Amygdala (tissue), 56 donors: Measurements from ENCODE around the gene GOLGA6L2.

Experiments
- DNase-seq, 56 donors: peaks; one replicate each; lab custom pipeline; 2025; lab: John Stamatoyannopoulos, UW

GOLGA6L2 gene, protein sequence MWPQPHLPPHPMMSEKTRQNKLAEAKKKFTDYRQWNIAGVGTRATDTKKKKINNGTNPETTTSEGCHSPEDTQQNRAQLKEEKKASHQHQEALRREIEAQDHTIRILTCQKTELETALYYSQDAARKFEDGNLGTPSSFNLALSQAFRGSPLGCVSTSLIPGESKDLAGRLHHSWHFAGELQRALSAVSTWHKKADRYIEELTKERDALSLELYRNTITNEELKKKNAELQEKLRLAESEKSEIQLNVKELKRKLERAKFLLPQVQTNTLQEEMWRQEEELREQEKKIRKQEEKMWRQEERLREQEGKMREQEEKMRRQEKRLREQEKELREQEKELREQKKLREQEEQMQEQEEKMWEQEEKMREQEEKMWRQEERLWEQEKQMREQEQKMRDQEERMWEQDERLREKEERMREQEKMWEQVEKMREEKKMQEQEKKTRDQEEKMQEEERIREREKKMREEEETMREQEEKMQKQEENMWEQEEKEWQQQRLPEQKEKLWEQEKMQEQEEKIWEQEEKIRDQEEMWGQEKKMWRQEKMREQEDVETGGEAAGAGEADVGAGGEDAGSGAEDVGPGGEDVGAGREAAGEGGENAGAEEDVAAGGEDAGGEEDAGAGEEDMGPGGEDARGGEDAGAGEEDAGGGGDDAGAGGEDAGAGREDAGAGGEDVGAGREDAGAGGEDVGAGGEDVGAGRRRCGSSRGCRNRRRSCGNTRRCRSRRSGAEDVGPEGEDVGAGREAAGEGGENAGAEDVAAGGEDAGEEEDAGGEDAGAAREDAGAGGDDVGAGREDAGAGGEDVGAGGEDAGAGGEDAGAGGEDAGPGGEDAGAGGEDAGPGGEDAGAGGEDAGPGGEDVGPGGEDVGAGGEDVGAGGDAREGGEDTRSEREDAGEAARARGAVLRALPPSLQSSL

DNA sequence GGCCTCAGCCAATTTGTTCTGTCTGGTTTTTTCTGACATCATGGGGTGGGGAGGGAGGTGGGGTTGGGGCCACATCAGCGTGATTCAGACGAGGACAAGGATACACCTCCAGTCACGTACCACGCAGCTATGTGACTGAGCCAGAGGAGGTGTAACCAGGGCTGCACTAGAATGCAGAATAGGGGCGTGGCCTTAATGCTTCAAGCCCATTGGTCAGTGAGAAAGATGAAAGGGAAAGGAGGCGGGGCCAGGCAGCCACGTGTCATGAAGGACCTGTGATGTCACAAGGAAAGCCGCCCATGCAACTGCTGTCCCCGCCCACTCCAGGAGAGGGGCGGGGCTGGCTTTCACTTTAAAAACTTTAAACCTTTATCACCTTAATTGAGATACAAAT lies at the start of gene GOLGA6L2:
GOLGA6L2 (minus strand) TSS at position 137 of the 394 bp plus-strand sequence; CDS start at position 75, 62 bp downstream.
- DNase-seq, result no peak

DNA sequence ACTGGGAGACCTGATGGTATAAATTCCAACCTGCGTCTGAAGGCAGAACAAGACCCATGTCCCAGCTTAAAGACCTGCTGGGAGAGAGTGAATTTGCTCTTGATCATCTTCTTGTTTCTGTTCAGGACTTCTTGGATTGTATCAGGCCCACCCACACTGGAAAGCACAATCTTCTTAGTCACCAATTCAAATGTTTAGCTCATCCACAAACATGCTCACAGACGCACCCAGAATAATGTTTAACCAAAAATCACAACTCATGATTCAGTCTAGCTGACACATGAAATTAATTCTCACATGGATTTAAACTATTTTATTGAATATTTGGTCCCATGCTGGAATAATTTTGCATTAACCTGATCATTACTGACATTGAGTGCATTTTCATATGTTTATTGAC lies 37.8 kb upstream of the GOLGA6L2 start:
- no peak for DNase-seq

DNA sequence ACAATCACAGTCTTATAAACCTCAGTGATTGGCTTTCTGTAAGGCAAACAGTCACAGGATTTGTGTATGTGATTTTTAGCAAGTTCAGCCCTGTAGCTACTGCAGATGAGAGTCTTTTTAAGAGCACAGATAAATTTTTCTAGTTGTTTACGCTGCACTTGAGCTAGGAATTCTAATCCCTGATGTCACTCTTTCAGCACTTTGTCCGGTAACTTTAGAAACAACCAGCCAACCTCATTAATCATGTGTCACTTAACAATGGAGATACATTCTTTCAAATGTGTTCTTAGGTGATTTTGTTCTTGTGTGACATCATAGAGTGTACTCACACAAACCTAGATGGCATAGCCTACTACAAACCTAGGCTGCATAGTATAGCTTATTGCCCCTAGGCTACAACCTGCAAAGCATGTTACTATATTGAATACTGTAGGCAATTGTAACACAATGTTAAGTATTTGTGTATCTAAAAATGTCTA lies 36.8 kb upstream of the GOLGA6L2 start:
- DNase-seq, result no peak

DNA sequence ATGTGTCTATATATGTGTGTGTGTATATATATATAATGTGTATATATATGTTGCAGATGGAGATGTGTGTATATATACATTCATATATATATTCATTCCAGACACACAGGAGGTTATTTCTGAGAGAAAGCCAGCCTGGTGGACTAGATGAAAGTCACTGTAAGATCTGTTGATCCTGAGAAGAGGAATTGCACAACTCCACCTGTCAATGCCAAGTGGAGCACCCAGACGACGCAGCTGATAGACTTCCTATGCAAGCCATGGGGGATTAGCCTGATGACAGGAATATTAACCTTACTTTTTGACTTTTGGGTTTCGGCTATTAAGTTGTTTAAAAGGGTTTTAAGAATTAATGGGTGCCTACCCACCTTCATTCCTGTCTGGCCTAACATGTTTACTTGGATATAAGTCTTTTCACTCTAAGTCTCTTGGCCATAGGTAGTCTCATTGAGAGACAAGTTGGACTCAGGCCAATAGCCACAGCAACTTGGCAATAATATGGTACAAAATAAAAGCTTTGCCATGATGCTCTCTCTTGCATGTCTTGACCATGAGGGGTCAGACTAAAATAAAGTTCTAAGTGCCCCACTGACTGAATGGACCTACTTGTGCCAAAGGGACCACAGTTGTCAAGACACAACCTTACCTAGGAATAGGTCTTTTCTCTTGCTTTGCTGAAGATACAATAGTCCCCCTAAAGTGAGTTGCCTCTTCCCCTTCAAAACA lies 35.9 kb upstream of the GOLGA6L2 start:
- no peak for DNase-seq

DNA sequence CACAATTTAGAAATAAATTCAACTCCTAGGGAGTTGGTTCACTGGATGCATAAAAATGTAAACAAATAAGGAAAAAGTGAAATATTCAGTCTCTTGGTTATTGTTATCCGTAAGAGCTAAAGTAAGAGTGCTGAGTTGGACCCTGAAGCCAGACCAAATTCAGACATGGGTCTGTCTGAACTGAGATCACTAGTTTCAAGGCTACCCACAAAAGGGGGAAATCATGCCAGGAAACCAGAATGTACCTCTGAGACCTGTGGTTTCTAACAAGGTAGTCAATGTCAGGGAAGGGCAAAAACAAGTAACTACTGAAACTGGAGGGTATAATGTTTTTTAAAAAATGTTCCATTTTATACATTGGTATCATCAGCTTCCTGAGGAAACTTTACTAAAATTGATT lies 35.2 kb upstream of the GOLGA6L2 start:
- DNase-seq, result no peak

DNA sequence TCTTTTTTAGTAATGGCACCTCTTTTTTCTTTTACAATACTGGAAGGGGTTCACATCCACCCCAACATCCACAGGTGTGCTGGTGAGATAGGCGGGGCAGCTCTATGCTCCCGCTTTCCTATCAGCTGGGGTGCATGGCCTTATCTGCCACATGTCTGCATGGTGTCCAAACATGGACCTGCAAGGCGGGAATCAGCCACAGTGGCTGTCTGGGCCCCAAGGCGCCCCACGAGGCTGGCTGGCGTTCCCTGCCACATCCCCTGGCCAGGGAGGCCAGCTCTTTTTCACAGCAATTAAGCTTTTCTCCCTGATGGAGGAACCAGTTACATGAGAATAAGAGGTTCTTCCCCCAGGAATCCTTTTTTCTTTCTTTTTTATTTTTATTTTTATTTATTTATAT lies 30.9 kb upstream of the GOLGA6L2 start:
- no peak for DNase-seq

DNA sequence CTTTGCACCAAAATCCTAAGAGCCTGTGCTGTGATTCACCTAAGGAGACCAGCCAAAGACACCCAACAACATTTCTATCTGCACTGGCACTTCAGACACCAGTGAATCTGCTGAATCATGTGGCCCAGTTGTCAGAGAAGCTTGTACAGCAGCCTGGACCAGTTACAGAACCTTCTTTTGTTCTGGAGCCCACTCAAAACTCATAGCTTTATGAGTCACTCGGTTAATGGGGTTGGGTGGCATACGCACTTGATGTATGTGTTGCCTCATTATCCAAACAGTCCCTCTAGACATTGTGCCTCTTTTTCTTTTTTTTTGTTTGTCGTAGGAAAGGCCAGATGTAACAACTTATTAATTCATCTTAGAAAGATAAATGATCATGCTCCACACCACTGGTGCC lies 25.6 kb upstream of the GOLGA6L2 start:
- peak in 1 of 56 donors; percentile 29 for DNase-seq

DNA sequence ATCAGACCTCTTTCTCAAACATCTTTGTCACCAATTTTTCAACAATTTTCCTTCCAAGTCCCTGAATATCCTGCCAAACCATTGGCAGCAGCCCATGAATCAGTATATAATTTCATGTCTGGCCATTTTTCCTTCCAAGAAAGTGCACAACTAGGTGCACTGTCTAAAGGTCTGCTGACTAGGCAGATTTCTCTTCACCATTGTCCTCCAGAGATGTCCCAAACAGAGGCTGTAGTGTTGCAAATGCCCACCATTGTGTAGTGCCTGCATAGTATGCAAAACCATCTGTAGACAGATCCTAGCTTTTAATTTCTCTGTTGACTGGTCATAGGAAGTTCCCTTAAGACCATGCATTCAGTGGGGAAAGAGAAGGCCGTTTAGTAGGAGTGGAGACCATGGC lies 25.0 kb upstream of the GOLGA6L2 start:
- no peak for DNase-seq

DNA sequence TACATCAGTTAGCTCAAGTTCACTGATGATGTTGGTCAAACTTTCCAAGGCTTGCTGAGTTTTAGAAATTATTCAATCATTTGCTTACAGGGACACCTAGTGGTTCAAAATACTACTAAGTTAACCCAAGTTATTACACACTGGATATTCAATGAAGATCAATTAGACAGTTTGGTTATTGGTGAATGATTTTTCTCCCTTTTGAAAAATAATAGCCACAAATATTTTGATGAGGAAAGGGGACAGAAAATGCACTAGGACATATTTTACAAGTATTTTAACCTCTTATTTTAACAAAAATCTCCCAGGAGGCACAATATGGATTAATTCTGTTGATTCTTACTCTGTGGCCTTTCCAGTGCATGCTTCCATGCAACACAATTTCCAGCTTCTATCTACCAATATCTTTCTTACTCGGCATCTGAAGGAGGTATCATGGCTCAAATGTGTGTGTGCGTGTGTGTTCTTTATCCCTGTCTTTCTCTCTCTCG lies 20.1 kb upstream of the GOLGA6L2 start:
- no peak for DNase-seq

DNA sequence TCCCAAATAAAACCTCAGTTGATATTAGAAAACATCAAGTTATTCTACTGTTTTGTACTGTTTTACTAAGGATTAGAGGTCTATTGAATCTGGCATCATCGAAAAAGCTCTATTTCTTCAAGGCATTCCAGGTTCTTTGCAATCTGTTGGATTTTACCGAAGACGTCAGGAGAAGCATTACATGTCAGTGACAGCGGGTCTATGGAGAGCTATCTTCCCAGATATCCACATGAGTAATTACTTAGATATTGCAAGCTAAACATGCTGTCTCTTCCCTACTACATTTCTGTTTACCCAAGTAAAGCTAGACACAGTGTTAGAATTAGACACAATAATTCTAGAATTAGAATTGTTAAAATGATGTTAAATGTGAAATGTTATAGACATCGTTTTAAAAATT lies 10.8 kb upstream of the GOLGA6L2 start:
- no peak for DNase-seq

DNA sequence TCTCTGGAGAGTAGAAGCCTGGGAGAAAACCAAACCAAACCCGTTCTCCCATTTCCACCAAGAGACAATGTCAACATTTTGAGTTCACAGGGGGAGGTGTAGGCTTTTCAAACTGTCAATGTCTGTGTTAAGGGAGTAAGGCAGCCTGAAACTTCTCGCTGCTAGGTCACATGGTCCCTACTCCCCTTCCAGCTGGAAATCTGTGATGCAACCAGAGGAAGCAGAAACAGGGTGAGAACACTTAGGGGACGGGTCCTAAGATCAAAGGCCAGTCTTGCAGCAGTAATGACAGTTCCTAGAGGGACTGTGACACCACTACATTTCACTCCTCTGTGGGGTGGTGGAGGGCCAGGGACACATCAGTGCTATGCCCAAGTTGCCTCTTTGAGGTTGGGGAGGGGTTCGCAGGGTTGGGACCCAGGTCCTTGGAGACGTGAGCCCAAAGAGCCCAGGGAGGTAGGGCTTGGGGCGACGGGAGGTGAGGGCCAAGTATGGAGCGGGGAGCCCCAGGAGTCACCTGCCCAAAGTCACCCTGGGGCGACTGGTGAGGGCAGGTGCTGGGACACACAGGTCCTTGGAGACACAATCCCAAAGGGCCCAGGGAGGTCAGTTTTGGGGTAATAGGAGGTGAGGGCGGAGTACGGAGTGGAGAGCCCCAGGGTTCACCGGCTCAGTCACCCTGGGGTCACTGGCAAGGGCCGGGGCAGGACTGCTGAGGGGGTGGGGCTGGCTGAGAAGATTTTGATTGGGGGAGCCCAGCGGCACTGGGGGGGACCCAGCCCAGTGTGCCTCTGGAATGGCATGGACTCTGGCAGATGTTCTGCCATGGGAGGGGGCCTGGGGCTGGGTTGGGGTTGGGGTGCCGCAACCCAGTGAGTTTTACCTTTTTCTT lies 582 bp downstream of the GOLGA6L2 start:
- no peak for DNase-seq

DNA sequence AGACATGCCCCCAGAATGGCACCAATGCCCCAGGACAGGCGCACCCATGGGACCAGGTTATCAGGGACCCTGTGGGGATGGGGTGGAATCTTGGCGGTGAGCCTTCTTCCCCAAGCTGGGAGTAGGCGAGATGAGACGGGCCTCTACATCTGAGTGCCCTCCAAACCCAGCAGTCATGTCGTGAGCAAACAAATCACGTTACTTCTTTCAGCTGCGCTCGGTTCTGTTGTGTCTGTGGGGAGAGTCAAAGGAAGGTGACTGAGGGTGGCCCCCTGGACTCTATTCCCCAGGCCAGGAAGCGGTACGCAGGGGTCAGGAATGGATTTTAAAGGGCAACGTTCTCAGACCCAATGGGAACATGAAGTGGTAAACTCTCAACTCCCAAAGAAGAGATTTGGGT lies 2.8 kb downstream of the GOLGA6L2 start:
- DNase-seq, result no peak

DNA sequence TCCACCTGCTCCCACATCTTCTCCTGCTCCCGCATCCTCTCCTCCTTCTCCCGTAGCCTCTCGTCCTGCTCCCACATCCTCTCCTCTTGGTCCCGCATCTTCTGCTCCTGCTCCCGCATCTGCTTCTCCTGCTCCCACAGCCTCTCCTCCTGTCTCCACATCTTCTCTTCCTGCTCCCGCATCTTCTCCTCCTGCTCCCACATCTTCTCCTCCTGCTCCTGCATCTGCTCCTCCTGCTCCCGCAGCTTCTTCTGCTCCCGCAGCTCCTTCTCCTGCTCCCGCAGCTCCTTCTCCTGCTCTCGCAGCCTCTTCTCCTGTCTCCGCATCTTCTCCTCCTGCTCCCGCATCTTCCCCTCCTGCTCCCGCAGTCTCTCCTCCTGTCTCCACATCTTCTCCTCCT lies 5.8 kb downstream of the GOLGA6L2 start:
- no peak for DNase-seq

DNA sequence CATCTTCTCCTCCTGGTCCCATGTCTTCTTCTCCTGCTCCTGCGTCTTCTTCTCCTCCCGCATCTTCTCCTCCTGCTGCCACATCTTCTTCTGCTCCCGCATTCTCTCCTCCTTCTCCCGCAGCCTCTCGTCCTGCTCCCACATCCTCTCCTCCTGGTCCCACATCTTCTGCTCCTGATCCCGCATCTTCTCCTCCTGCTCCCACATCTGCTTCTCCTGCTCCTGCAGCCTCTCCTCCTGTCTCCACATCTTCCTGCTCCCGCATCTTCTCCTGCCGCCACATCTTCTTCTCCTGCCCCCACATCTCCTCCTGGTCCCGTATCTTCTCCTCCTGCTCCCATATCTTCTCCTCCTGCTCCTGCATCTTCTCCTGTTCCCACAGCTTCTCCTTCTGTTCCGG lies 6.4 kb downstream of the GOLGA6L2 start:
- DNase-seq, result no peak

DNA sequence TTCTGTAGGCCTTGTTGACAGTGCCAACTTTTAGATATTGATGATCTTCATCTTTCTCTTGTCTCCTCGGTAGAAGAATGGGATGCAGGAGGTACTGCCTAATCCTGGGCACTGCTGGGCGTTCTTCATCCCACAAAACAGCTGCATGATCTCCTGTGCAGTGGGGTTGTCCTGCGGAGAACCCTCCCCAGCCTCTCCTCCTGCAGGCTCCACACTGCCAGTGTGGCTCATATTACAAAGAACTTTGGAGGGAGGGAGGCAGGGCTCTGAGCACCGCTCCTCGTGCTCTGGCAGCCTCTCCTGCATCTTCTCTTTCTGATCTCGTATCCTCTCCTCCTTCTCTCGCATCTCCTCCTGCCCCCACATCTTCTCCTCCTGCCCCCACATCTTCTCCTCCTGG lies 7.5 kb downstream of the GOLGA6L2 start:
- no peak for DNase-seq

DNA sequence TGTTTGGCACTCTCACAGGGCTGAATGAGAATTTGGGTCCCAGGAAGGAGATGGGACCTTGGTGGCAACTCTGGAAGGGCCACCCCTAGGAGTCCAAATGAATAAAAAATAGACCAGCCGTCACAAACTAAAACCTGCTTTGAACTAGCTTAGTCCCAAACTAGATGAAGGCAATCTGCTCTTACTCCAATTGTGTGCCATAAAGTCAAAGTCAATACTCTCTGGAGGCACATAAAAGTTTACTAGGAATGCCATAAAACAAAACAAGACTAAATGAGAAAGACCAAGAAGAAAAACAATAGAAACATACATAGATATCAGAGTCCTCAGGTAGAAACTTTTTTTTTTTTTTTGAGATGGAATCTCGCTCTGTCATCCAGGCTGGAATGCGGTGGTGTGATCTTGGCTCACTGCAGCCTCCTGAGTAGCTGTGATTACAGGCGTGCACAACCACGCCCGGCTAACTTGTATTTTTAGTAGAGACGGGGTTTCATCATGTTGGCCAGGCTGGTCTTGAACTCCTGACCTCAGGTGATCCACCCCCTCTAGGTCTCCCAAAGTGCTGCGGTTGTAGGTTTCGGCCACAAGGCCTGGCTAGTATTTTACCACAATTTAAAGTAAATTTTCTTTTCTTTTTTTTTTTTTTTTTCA lies 8.1 kb downstream of the GOLGA6L2 start:
- DNase-seq, result no peak

DNA sequence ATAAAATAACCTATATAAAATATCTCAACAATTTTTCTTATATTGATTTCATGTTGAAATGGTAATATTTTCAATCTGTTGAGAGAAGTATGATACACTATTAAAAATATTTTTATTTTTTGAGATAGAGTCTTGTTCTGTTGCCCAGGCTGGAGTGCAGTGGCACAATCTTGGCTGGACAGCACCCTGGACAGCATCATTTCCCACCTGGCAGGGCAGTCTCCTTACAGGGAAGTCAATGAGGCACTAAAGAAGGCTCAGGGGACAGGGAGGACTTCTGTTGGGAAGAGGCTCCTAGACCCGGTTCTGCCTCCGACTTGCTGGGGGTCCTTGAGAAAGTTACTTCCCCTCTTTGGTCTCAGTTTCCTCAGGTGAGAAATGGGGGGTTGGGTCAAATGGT lies 9.4 kb downstream of the GOLGA6L2 start:
- no peak for DNase-seq

DNA sequence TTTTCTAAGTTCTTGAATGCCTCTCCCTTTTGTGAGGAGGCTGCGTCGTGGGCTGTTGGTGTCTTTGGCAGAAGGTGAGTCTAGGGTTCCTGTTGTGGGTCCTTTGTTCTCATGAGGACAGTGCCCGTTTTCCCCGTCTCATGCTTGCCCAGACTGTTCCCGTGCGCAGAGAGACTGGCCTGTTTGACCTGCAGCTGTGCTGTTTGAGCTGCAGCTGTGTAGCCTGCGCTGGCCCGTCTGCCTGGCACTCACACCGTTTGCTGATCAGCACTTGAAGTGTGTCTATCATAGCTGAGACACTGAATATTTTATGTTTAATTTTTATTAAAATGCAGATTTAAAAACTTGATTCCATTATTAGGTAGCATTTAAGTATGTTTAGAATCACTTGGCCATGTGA lies 9.9 kb downstream of the GOLGA6L2 start:
- no peak for DNase-seq

DNA sequence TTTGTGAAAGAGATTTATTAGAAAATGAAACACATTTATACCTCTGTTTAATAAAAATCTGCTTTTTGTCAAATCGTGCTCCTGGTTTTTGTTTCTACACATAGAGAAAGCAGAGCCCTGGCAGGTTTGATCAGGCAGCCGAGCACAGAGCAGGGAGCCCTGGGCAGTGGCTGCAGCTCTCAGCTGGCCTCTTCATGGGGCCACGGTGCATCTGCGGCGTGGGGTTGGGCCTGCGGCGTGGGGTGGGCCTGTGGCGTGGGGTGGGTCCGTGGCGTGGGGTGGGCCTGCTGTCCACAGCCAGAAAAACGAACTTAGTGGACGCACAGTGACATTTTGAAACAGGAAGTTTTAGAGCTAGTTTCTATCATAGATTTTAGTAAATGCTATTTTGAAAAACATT lies 10.6 kb downstream of the GOLGA6L2 start:
- DNase-seq, result no peak
